HL-60/S4 treated with phorbol 12-myristate 13-acetate at 8.2 ng/mL for 4 days and 3 days (cell line): ENCODE results near the gene PTPRN2.

Source experiments
- in situ Hi-C: fragments of 300-500 bp; cut with MboI; formaldehyde crosslinking; loops from 2 replicates; pipeline ENCODE4 v1.15.0; 2022; ENCODE audit warnings: low sequenced_read_pairs

The PTPRN2 gene

DNA sequence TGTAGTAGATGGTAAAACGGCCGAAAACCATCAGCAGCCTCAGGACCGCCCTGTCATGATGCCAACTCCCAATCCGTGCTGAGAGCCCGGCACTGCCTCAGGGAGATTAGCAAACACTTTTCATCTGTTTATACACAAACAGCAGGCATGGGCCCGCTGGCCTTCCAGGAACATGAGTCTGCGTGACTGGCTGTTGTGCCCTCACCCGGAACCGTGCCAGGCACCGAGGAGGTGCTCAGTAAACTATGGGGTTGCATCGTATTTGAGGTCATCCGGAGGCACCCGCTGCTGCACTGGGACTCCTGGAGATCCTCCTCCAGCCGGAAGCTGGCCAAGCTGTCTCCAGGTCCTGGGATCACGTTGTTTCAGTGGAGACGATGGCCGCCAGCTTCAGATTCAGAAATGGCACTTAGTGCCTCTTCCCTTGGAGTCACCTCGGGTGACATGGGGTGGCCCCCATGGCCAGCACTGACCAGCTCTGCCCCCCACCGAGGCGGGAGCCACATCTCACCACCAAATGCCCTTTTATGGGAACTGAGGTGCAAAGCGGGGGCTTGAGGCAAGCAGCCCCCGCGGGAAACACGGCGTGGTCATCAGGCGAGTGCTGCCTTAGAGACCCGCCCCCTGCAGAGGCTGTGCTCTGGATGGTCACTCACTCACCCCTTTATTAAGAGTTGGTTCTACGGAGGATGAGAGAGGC is 585.9 kb downstream of the PTPRN2 start:
- in situ Hi-C loops = no loop called here

DNA sequence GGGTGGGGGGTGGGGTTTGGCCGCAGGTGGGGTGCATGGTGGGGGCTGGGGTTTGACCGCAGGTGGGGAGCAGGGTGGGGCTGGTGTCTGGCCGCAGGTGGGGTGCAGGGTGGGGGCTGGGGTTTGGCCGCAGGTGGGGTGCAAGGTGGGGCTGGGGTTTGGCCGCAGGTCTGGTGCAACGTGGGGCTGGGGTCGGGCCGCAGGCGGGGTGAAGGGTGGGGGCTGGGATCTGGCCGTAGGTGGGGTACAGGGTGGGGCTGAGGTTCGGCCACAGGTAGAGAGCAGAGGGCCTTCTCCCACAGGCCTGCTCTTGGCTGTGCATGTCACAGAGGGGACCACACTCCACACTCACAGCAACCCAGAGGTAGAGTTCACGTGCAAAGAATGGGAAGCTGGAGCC is 586.6 kb downstream of the PTPRN2 start:
- in situ Hi-C loops = no loop called here

DNA sequence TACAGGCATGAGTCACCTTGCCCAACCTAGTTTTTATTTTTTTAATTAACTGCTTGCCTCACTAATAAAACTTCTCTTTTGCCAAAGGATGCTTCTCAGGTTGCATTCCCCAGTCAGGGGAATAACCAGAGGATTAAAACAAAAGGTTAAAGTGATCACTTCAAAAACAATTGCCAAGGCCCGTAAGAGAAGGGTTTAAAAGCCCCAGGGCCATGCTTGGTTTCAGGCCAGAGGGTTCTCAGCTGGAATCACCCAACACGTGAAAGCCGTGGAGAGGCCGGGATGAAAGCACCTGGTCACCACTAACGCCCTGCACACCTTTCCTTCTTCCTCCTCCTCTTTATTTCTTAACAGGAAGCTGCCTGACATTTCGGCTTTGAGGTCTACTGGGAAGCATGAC is 587.5 kb downstream of the PTPRN2 start:
- in situ Hi-C loops = no loop called here

DNA sequence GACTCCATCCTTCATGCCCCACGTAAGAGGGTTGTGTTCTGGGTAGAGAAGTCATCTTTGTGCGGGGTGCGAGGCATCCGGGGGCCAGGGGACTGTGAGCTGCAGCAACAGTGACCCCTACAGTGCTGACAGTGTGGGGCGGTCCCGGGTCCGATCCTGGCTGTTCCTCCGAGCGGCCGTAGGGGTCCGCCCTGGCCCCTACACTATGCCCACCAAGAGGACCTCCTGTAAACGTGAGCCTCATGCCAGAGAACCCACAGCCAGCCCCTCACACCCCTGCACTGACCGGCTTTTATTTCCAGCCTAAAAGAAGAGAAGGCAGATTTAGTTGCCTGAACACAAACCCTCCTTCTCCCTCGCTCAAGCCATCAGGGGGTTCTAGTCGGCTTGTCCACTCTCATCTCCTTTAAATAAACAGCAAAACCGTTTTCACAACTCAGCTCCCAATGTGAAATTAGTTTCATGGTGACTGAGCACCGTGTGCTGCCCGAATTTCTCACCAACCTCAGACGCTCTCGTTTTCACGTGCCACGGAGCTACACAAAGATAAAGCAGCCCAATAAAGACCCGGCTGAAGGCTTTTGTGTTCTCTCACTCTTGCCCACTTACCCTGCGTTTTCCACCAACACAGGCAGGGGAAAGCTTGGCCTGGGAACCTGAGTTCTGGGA is 588.6 kb downstream of the PTPRN2 start:
- in situ Hi-C loops = no loop called here

DNA sequence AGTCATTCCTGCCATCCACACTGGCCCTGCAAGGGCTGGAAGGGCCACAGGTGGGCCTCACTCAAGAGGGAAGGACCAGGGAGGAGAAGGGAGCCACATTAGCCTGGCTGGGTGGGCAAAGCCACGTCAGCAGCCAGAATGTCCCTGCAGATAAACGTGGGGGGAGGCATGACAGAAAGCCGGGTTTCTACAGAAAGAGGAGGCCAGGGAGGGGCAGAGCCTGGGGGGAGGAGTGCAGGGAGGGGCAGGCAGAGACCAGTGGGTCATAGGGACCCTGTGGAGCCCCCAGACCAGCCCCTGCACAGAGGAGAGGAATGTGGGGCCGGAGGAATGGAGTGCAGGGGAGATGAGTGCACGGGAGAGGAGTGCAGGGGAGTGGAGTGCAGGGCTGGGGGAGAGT is 590.2 kb downstream of the PTPRN2 start:
- in situ Hi-C loops = no loop called here

DNA sequence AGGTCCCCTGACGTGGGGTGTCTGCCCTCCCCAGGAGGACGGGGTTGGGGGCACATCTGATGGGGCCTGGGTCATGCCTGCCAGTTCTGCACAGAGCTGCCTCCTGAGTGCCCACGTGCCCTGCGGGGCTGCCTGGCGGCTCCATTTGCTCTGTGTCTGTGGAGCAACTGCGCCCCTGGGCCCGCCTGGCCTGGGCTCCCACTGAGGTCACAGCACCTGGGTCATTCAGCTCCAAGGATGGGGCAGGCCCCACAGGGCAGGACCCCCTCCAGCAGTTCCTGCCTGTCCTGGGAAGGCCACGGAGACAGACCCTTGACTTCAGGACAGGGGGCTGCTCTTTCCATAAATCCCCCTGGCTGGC is 590.6 kb downstream of the PTPRN2 start:
- in situ Hi-C loops = no loop called here

DNA sequence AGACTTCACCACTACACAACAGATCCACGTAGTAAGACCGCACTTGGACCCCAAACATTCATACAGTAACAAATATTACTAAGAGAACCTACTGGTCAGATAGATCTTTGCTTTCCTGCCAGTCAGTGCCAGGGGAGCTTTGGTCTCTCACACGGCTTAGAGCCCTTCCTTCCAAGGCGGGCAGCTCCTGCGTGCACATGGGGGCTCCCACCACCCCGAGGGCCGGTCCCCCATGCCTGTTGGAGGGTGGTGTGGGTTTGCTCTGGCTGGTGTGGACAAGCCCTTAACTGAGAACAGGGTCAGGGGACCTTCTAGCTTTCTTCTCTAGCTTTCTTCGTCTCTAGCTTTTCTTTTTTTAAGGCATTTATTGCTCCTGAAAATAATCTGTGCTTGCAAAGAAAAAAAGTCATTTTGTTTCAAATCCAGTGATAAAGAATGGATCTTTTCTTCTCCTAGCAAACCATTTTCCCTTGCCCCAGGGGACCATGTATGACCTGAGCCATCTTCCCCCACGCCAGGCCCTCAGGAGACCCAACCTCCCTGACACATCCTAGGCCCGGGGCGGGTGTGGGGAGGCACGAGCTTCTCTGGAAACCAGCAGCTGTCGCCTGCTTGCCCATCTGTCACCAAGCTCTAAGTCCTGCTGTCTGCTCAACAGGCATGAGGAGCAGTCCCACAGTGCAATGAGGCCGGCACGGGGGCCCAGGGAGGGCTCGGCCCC is 591.1 kb downstream of the PTPRN2 start:
- in situ Hi-C loops = no loop called here

DNA sequence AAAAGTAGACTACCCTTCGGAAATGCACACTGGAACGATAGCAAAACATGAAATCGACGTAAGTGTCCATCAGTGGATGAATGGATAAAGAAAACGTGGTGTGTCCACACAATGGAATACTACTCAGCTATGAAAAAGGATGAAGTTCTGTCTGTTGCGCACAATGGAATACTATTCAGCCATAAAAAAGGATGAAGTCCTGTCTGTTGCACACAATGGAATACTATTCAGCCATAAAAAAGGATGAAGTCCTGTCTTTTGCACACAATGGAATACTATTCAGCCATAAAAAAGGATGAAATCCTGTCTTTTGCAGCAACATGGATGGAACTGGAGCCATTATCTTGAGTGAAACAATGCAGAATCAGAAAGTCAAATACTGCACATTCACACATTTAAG is 591.8 kb downstream of the PTPRN2 start:
- in situ Hi-C loops = no loop called here

DNA sequence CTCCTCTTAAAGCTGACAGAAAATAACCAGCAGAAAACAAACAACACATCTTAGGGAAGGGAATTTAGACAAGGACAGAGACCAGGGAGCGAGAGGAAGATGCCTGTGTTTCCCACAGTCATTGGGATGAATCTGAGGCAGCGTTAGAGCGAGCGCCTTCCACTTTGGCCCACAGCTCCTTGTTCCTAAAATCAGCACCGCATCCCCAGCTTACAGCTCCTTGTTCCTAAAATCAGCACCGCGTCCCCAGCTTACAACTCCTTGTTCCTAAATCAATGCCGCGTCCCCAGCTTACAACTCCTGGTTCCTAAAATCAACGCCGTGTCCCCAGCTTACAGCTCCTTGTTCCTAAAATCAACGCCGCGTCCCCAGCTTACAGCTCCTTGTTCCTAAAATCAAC is 593.3 kb downstream of the PTPRN2 start:
- in situ Hi-C loops = no loop called here

DNA sequence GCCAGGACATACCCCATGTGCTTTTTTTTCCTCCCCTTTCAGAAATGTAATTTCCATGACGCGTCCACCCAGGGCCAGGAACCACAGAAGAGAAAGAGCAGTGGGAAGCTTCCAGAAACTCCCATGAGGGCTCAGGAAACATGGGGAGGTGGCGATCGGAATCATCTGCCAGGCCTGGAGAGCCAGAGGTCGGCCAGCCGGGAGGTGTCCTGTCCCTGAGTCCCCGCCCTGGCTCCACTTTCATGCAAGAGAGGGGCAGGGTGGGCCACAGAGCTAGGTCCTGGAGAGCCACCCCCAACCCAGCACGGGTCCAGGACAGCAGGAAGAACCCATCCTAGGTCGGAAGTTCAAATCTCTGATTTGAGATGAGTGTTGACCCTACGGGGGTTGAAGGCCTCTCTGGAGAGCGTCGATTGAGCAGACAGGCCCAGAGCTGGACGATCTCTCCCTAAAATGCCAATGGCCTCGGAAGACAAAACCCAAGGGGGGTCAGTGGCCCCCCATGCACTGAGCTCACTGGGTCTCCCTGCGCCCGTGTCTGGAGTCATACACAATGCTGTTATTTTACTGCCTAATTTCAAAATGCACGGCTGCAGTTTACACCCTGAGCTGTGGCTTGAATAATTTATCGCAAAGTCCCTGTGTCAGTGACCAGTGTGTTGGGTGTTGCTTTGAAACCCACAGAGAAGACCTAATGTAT is 594.1 kb downstream of the PTPRN2 start:
- in situ Hi-C loops = no loop called here

DNA sequence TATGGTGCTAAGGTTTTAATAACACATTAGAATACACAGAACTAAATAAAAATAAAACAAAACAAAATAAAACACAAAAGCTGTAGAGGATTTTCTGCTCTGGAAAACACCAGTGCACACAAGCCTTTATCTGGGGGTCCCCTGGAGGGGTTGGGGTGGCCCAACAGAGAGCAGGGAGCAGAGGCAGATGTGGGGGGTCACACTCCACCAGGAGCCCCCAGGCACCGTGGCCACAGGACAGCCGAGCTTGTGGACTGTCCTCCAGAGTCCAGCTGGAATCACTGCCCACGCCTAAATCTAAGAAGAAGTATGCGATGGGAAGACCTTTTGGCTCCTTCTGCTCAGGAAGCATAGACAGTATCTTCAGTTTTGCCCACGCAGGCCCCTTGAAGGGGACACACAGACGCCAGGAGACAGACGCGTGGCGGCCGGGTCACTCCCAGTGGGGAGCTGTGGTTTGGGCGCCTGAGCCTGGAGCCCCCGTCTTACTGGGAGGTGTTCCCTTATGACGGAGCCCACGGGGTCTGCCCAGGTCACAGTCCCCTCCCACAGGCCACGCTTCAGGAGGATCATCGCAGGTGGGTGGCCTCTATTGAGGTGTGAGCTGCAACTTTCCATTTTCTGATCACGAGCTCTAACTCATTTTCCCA is 595.0 kb downstream of the PTPRN2 start:
- in situ Hi-C loops = no loop called here

DNA sequence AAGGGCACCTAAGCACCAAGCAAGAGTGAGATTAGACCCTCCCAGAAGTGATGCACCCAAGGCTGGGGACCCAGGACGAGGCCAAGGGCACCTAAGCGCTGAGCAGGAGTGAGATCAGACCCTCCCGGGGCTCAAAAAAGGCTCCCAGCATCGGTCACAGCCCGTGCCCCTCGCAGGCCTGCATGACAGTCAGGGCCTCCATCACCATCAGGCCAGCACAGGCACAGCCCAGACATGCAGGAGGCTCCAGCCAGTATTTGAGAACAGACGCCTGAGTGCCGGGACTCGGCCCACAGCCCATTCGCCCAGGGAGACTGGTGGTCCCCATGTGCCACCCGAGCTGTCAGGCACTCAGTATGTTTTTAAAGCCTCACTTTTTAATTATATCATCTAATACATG is 595.9 kb downstream of the PTPRN2 start:
- in situ Hi-C loops = no loop called here

DNA sequence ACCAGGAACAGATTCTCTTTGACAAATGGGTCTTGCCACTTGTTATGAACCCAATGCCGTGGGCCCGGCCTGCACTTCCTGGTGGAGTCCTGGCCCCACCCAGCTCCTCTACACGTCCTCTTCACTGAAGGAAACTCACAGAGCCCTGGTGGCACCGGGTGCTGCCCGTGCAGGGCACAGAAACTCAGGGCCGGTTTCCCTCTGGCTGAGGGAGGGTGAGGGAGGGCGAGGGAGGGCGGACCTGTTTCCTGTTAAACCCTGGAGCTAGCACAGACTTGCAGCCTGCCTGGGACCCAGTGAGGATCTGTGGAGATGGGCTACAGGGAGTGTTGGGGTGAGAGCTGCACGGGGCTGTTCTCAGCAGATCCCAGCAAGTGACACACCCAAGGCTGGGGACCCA is 596.3 kb downstream of the PTPRN2 start:
- in situ Hi-C loops = no loop called here

DNA sequence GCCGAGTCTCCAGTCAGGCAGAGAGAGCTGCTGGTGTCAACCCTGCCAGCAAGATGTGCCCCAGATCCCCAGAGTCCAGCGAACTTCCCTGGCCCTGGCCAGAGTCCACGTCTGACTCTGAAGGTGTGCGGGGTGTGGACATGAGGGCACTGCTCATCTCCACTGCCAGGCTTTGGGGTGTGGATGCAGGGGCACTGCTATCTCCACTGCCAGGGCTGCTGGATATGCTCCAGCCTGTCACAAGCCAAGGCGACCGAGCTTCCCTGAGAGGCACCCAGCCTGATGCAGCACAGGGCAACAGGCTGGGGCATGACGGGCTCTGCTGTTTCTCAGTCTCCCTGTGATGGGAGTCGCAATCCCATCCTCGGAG is 596.8 kb downstream of the PTPRN2 start:
- in situ Hi-C loops = no loop called here

DNA sequence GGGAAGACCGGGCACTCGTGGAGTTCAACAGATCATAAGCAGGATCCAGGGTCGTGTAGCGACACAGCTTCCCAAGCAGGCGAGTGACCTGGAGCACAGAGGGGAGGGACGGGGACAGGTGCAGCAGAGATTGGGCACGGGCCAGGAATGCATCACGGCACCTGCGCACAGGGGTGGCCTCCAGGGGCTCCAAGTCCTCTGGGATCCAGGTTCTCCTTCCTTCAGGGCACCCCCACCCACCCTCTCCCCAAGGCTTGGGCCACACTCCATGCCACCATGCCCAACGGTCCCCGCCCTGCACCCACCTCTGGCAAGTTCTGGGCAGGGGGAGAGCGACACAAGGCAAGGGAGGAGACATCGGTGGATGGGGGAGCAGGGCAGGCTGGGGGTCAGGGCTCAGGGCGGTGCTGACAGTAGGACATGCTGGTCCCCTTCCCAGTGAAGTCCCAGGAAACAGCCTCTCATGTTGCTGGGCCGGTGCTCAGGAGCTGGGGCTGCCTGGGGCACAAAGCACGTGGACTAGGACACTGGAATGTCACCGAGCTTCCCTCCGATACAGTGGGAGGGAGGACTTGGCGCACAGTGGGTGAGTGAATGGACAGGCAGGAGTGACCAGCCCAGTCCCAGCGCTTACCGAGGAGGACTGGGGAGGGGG is 597.3 kb downstream of the PTPRN2 start:
- in situ Hi-C loops = no loop called here

DNA sequence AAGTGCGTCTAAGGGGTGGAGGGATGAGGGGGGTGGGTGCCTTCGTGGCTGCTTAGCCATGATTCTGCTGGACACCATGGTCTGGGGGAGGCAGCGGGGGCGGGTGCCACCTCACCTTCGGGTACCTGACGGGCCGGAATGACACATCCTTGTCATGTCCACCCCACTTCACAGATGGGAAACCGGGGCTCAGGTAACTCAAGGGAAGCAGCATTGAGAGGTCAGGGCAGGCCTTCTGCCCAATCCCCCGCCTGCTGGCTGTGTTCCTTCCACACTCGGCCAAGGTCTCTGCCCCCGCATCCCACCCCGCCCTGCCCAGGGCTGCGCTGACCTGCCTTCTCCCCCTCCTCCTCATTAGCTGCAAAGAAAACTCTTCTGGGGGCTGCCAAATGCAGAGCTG is 598.0 kb downstream of the PTPRN2 start:
- in situ Hi-C loops = no loop called here

DNA sequence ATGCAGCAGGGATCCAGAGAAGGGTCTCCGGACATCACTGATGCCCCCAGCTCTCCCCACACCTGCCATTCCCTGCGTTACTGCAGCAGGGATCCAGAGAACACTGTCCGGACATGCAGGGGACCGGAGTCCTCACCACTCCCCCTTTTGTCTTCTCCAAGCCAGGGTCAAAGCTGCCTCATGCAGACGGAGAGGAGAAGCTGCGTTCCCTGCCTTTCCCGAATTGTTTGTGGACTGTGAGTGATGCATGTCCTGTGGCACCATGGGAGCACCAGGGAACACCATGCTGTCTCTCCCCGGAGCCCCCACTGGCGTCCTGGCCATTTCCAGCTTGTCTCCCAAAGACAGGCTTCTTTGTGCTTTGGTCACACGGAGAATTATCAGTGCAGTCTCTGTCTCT is 599.7 kb downstream of the PTPRN2 start:
- in situ Hi-C loops = no loop called here

DNA sequence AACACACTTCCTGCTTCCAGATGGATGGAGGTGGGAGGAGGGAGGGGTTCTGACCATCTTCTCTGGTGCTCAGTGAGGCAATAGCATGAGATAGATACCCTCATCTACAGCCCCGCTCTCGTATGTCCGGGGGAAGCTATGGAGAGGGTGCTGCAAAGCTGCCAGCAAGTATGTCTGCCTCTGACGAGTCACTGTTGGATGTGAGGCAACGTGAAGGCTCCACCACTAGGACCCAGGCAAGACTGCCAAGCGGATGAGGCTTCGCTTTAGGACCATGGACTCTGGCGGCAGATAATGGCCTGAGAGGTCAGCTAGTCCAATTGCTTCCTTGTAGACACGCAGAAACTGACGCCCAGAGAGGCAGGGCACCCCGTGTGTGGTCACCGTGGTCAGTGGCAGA is 601.6 kb downstream of the PTPRN2 start:
- in situ Hi-C loops = no loop called here

DNA sequence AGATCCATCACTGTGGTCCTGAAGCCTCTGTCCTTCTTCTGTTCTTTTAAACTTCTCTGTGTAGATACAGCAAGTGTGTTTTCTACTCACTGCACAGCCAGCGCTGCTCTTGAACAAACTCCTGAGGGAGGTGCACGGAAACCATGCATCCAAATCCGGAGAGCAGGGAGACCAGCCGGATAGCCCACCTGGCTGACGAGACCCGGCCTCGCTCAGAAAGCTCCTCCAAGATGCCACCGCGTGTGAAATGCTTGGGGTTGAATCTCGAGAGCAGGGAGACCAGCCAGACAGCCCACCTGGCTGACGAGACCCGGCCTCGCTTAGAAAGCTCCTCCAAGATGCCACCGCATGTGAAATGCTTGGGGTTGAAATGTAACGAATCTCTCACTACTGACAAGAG is 602.0 kb downstream of the PTPRN2 start:
- in situ Hi-C loops = no loop called here

DNA sequence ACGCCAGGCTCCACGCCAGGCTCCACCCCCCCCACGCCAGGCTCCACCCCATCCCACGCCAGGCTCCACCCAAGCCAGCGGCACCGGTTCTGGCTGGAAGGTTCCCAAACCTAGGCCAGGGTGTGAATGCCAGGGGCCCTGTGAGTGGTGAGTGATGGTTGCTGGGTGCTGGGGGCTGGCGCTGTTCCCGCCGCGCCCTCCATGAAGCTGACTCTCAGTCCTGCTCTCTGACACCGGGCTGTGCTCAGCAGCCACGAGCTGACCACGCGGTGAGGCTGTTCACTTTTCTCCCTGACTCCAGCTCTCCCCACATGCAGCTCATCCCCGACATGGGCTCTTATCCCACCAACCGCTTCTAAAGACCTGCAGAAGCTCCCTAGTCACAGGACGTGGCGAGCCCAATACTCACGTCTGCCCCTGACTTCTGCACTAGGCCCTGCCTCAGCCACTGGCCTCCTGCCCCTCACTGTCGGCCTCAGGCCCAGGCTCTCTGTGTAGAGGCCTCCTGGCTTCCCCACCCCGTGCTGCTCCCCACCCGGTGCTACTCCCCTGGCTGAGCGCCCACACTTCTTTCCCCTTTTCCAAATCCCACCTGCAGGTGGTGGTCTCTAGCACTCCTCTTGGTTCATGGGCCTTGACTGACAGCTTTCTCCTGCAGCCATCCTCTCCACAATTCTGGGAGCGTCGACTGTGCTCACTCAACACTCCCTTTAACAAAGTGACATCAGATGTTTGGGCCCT is 603.0 kb downstream of the PTPRN2 start:
- in situ Hi-C loops = no loop called here
